OCI-LY1 (cell line): ENCODE results near the gene BNIP3.

Experiments used
- H2AFZ ChIP-seq: fragments of 200-600 bp; sonication (generic), shearing (Covaris generic); 2 replicates; pipeline ENCODE4 v1.6.0; 2014; ENCODE audit warnings: antibody characterized with exemption, mild to moderate bottlenecking, low read length
- H3F3A ChIP-seq: fragments of 200-600 bp; sonication (generic), shearing (Covaris generic); 2 replicates; pipeline ENCODE4 v1.6.0; 2014; ENCODE audit warnings: mild to moderate bottlenecking, antibody characterized with exemption, low read length, moderate library complexity; ENCODE audit not compliant: insufficient read depth
- H3K27ac ChIP-seq: fragments of 200-600 bp; sonication (generic); 2 replicates; pipeline ENCODE4 v1.5.1; 2014; ENCODE audit warnings: low read length, mixed run types, mild to moderate bottlenecking, low read depth; ENCODE audit not compliant: poor library complexity, severe bottlenecking
- H3K27me3 ChIP-seq: fragments of 200-600 bp; sonication (generic); 2 replicates; pipeline ENCODE4 v1.6.0; 2014; ENCODE audit warnings: antibody characterized with exemption, mild to moderate bottlenecking, low read length, moderate library complexity; ENCODE audit not compliant: insufficient read depth
- H3K36me3 ChIP-seq: fragments of 200-600 bp; sonication (generic); 2 replicates; pipeline ENCODE4 v1.6.1; 2014; ENCODE audit warnings: mild to moderate bottlenecking, antibody characterized with exemption, low read length, moderate library complexity, mixed read lengths; ENCODE audit not compliant: insufficient read depth
- H3K4me1 ChIP-seq: fragments of 200-600 bp; sonication (generic); 2 replicates; pipeline ENCODE4 v1.5.1; 2014; ENCODE audit warnings: mild to moderate bottlenecking, low read length, moderate library complexity; ENCODE audit not compliant: insufficient read depth, severe bottlenecking
- H3K4me2 ChIP-seq: fragments of 200-600 bp; sonication (generic), shearing (Covaris generic); 2 replicates; pipeline ENCODE4 v1.6.1; 2014; ENCODE audit warnings: low read length
- H3K4me3 ChIP-seq: fragments of 200-600 bp; sonication (generic); 2 replicates; pipeline ENCODE4 v1.5.1; 2014; ENCODE audit warnings: low read length, low read depth, mild to moderate bottlenecking, mixed read lengths; ENCODE audit not compliant: poor library complexity, severe bottlenecking
- H3K79me2 ChIP-seq: fragments of 200-600 bp; shearing (Covaris generic); 2 replicates; pipeline ENCODE4 v1.6.1; 2016; ENCODE audit warnings: mixed run types, low read length, mixed read lengths; ENCODE audit not compliant: insufficient read depth
- H3K9ac ChIP-seq: fragments of 200-600 bp; sonication (generic), shearing (Covaris generic); 2 replicates; pipeline ENCODE4 v1.6.1; 2014; ENCODE audit warnings: mild to moderate bottlenecking, low read length, mixed read lengths
- H3K9me2 ChIP-seq: fragments of 200-600 bp; sonication (generic), shearing (Covaris generic); 2 replicates; pipeline ENCODE4 v1.6.1; 2014; ENCODE audit warnings: low read depth, mild to moderate bottlenecking, low read length, mixed read lengths
- H3K9me3 ChIP-seq: fragments of 200-600 bp; shearing (Covaris generic); 2 replicates; pipeline ENCODE4 v1.6.1; 2014; ENCODE audit warnings: low read length, mixed read lengths
- H4K20me1 ChIP-seq: fragments of 200-600 bp; sonication (generic), shearing (Covaris generic); 2 replicates; pipeline ENCODE4 v1.6.0; 2016; ENCODE audit warnings: mild to moderate bottlenecking, low read length; ENCODE audit not compliant: insufficient read depth
- EZH2 ChIP-seq: fragments of 200-600 bp; sonication (generic), shearing (Covaris generic); IDR thresholded peaks from 2 replicates; pipeline ENCODE4 v1.8.0; 2017; ENCODE audit warnings: borderline replicate concordance, mixed run types, mild to moderate bottlenecking, antibody characterized with exemption, low read length, moderate library complexity, mixed read lengths
- TF ChIP-seq, protein P1 (sequence below): fragments of 200-600 bp; sonication (generic), shearing (Covaris generic); IDR thresholded peaks from 2 replicates; pipeline ENCODE4 v1.5.1; 2017; ENCODE audit warnings: mild to moderate bottlenecking, antibody characterized with exemption, low read length, moderate library complexity, mixed read lengths

Gene BNIP3

DNA sequence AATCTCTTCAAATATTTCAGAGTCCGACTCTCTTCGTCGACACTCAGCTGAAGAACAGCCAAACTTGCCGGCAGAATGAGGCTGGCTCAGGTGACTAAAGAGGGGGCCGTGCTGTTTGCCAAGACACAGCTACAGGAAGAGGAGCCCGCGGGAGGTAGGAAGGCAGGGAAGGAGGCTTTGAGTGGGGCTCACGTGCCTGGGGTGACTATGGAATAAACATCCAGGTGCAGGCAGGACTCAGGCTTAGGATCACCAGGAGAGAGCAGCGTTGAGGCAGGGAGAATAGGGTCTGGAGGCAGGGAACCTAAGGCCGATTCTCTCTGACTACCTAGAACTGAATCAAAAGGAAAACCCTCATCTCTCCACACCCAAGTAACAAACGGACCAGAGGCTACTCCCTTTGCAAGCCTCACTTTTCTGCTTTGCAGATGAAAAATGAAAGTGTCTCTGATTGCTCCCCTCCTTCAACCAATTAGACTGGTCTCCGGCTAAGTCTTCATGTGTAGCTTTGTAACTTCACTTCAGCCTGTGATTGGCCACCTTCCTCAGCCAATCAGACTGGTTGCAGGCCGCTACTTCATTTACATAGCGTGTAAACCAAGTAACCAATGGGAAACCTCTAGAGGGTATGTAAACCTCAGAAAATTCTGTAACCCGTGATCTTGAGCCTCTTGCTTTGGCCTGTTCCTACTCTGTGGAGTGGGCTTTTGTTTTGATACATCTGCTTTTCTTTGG lies 19.7 kb upstream of the BNIP3 start:
- no peaks in the 10 kb centered on the region for H3K9me2 ChIP-seq
- H3K79me2 ChIP-seq, result no peaks in the 10 kb centered on the region
- no peak overlapping the region for H3K9ac ChIP-seq
- H3K4me3 ChIP-seq, result no peak overlapping the region
- H2AFZ ChIP-seq, result no peak overlapping the region
- no peaks in the 10 kb centered on the region for H3F3A ChIP-seq
- no peak for TF ChIP-seq EZH2
- TF ChIP-seq, protein P1, sequence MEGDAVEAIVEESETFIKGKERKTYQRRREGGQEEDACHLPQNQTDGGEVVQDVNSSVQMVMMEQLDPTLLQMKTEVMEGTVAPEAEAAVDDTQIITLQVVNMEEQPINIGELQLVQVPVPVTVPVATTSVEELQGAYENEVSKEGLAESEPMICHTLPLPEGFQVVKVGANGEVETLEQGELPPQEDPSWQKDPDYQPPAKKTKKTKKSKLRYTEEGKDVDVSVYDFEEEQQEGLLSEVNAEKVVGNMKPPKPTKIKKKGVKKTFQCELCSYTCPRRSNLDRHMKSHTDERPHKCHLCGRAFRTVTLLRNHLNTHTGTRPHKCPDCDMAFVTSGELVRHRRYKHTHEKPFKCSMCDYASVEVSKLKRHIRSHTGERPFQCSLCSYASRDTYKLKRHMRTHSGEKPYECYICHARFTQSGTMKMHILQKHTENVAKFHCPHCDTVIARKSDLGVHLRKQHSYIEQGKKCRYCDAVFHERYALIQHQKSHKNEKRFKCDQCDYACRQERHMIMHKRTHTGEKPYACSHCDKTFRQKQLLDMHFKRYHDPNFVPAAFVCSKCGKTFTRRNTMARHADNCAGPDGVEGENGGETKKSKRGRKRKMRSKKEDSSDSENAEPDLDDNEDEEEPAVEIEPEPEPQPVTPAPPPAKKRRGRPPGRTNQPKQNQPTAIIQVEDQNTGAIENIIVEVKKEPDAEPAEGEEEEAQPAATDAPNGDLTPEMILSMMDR, result no peak
- H3K4me1 ChIP-seq, result peaks cover 8% of the 10 kb centered on the region
- H3K27me3 ChIP-seq, result 0 out of 2 replicates have a peak, but pooled peaks cover 5% of the 10 kb centered on the region
- H4K20me1 ChIP-seq, result no peaks in the 10 kb centered on the region
- no peak overlapping the region for H3K27ac ChIP-seq
- H3K9me3 ChIP-seq, result no peaks in the 10 kb centered on the region
- no peaks in the 10 kb centered on the region; the same call in 1 of the 2 replicates for H3K36me3 ChIP-seq
- H3K4me2 ChIP-seq, result no peak overlapping the region

DNA sequence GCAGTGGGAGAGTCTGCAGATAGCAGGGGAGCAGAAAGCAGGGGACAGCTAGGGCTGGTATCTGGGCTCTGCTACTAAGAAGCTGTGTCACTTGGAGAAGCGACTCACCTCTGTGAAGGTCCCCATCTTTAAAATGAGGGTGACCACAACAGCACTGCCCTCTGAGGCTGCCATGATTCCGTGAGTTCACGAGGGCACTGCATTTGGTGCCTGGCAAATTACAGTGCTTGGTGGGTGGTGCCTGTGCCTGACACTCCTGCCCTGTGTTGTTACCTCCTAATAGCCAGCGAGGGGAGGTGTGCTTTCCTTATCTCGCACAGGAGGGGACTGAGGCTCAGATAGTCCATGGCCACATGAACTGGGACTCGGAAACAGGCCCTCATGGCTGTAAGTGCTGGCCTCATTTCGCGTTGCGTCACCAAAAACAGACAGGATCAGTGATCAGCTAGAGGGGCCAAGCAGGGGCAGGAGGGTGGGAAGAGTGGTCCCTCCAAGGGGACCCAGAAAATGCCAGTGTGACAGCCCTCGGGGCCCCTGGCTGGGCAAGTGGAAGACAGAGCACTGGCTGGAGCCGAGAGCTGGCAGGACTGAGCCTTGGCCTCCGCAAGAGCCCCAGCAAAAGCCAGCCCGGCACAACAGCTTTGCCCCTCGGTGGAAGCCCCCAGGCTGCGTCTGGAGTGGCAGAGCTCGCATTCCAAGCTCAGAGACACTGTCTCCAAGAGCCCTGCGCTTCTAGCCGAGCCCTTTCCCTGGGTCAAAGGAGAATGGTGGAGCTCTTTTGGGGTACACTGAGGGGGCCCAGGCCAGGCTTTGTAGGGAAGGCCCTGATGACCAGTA lies 17.3 kb upstream of the BNIP3 start:
- Histone ChIP-seq H3K27ac (no peak overlapping the region), H2AFZ (no peak overlapping the region), H4K20me1 (no peaks in the 10 kb centered on the region), H3K4me3 (no peak overlapping the region), H3K79me2 (no peaks in the 10 kb centered on the region), H3K27me3 (0 out of 2 replicates have a peak, but pooled peaks cover 5% of the 10 kb centered on the region), H3K9me3 (no peaks in the 10 kb centered on the region), H3K9me2 (no peaks in the 10 kb centered on the region), H3K4me1 (peaks cover 8% of the 10 kb centered on the region), H3F3A (no peaks in the 10 kb centered on the region), H3K4me2 (no peak overlapping the region), H3K36me3 (no peaks in the 10 kb centered on the region), H3K9ac (no peak overlapping the region)
- no peak for TF ChIP-seq EZH2
- TF ChIP-seq, protein P1, result no peak

DNA sequence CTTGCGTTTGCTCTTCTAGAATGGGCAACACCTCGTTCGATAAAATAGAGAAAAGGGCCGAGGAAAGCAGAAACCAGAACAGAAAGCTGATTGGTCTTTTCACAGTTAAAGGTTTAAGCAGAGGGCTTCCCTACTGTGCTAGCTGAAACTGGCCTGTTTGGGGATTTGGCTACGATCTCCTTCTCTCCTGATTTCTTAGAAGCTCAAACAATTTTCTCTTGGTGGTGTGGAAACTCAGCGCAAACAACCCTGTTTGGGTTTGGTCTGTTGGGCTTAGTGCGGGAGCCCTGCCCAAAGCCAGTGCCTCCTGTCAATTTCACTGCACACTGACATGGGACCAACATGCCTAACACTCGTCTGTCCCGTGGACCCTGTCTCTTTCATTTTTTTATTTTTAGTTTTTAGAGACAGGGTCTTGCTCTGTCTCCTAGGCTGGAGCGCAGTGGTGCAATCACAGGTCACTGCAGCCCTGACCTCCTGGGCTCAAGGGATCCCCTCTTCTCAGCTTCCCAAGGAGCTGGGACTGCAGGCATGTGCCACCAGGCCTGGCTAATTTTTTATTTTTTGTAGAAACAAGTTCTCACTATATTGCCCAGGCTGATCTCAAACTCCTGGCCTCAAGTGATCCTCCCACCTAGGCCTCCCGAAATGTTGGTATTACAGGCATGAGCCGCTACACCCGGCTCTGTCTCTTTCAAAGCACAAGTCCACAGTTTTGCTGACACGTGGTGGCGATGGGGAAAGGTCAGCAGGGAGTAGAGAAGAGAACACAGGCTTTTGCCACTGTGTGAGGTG lies 16.5 kb upstream of the BNIP3 start:
- Histone ChIP-seq H3K9me3 (no peaks in the 10 kb centered on the region), H3F3A (no peaks in the 10 kb centered on the region), H3K4me1 (peaks cover 8% of the 10 kb centered on the region), H3K4me2 (no peak overlapping the region), H3K9me2 (no peaks in the 10 kb centered on the region), H3K27me3 (0 out of 2 replicates have a peak, but pooled peaks cover 5% of the 10 kb centered on the region), H3K36me3 (no peaks in the 10 kb centered on the region), H3K27ac (no peak overlapping the region), H2AFZ (no peak overlapping the region), H4K20me1 (no peaks in the 10 kb centered on the region), H3K79me2 (no peaks in the 10 kb centered on the region), H3K9ac (no peak overlapping the region), H3K4me3 (no peak overlapping the region)
- TF ChIP-seq, protein P1, result no peak
- no peak for TF ChIP-seq EZH2
